A549 treated with Hydrocortisone at 1 μM for 4 hours (cell line): ENCODE data around the gene PKLR. TPM values are rescaled to one million over a fixed set of nuclear protein-coding genes. Genes with fewer than 3 reads are reported as not detected.

Source experiments
- total RNA-seq: library from RNA; stranded (reverse); fragments of 200-300 nt; extraction: Qiagen RNA extraction; gene quantifications from 5 replicates; pipeline ENCODE4 v1.2.3, GENCODE V29; 2022

PKLR gene
- not detected in 5 replicates for total RNA-seq

DNA sequence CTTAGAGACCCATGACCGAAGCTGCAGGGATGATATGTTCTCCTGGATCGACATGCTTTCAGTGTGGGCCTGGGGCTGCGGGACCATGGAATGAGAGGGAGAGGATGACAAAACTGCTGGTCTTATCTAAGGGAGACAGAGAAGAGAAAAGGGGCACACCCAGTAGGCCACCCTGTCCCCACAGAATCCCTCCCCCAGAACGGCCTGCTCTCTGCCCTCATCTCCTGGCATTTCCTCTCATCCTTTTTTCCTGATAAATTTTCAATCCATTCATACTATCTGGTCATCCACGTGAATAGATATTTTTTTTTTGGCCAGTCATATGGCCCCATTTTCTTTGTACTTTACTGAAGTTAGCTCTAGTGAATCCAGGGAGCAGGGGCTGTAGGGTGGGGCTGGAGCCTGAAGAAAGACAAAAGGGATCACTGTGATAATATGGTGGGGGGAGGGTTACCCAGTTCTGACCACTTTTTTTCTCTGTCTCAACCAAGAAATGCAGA is at the start of gene PKLR:
Gene PKLR, minus strand, starts transcription at position 97 of the 500 bp plus-strand sequence. Its CDS starts 43 bp downstream, at position 54.

GRCh38 chr1:155320661-155321617 is 19.7 kb upstream of the PKLR start, which contains the start of gene RUSC1:
TSS of gene RUSC1 (plus strand) at chr1:155320894. CDS start at chr1:155321774, 880 bp downstream.

DNA sequence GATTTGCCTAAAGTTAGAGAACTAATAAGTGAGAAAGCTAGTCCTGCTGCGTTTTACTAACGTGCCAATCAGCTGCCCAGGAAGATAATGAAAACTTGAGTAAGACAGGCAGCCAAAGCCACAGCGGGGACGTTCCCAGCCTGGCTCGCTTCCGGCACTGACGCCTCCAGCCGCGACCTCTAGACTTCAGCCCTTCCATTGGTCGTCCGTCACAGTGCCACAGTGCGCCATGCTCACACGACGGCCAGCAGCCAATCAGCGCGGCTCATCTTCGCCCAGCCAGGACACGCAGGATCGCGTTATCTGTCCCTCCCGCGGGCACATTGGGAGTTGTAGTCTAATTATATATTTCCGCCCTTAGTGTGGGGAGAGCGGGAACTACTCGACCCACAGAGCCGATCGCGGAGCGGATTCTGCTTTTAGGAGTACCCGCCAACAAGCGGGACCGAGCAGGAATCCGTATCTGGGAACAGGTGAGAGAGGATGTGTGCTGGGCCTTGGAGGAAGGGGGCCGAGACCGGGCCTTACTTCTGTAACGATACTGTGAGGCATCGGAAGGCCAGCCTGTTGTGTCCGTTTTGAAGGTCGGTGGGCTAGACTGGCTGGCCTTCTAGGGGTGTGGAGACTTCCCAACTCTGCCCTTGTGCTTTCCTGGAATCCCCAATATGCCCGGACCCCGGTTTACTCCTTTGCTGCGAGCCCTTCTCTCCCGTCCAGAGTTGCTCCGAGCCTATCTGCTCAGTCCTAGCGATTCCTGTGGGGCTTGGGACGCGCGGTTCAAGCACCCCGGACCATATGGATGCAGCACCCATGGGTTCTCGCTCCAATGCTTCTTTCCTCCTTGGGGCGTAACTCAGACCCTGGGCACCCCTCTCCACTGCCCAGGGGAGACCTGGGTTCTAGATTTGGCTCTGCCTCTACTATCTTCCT is 7.5 kb upstream of the PKLR start, which contains the start of gene FDPS:
Gene FDPS, plus strand, starts transcription at position 374 of the 930 bp plus-strand sequence. CDS start 924 bp downstream, outside the sequence.

GRCh38 chr1:155277070-155277901 is 24.0 kb downstream of the PKLR start, which contains the start of gene HCN3:
TSS of gene HCN3 (plus strand) at chr1:155277463. CDS start at chr1:155277591, 128 bp downstream.

DNA sequence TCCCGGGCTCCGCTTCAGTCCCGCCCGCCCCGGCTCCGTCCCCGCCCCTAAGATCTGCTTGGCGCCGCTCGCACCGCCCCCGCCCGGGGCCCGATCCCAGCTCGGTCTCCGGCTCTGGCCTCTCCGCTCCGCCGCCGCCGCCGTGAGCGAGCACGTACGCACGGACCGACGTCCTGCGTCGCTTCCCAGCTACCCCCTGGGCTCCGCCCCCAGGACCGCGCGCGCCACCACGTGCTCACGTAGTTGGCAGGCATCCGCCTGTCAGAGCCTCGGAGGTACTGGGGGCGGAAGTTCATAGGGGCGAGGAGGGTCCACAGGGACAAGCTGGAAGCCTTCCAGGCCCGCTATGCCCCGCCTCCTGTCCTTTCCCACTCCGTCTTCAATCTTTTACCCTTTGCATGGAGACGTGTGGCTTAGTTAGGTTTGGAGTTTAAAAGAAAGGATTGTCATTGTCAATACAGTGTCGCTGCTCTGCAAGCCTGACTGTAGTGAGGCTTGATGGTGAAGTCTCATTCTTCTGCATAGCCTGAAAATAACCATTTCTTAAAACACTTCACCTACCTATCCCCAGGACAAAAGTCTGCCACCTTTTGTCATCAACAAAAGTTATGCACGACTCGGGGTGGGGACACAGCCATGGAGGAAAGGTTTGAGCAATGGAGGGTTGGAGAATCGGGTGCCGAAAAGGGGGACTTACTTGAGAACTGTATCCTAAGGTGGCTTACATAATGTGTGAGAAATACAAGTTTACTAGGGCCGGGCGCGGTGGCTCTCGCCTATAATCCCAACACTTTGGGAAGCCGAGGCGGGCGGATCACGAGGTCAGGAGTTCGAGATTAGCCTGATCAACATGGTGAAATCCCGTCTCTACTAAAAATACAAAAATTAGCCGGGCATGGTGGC is 27.6 kb downstream of the PKLR start, which contains the start of gene CLK2:
Gene CLK2, minus strand, starts transcription at position 162 of the 903 bp plus-strand sequence. CDS start 2,527 bp downstream, outside the sequence.

GRCh38 chr1:155261852-155262673 is 39.2 kb downstream of the PKLR start, which contains the start of gene SCAMP3:
TSS of gene SCAMP3 (minus strand) at chr1:155262360. CDS start at chr1:155262151, 209 bp downstream.

DNA sequence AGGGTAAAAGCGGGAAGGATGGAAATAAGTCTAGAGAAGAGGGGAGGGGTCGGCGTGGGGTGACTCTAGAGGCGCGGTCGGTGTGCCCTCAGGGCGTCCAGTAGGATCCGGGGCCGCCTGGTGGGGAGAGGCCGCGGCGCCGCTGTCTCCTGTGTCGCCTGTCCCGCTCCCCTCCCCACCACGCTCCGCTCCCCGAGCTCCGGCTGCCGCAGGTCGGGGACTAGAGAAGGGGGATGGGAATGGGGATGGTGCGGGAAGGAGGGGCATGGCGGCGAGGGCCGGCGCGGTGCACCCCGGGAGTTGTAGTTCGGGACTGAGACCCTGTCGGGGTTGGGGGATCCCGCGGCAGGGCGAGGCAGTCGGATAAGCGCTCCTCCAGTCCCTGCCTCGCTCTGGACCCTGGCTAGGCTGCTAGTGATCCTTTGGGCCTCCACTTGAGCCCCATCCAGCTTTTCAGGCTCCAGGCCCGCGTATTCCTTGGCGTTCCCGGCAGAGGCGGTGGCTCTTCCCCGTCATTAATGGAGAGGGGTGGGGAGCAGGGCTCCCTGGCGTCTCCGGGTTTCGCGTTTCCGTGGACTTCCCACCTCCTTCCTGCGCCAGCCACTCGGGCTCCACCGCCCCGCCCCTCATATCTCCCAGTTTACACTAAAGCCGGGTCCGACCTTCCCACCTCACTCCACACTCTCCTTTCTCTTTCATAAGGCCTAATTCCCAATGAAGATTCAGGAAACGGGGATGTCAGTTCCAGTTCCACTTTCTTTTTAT is 45.8 kb downstream of the PKLR start, which contains the start of gene ENTREP3:
Gene ENTREP3, minus strand, starts transcription at position 241 of the 765 bp plus-strand sequence. CDS start 606 bp downstream, outside the sequence.

Other genes starting within 250 kb of the PKLR start
- 12.3 to 15.4 TPM (median 13.0 TPM) in 5 replicates for gene EFNA4, start 237.7 kb downstream of the PKLR start, total RNA-seq
- gene EFNA3, start 222.6 kb downstream of the PKLR start, total RNA-seq = 9.7 to 11.7 TPM (median 11.6 TPM) in 5 replicates
- gene EFNA1, start 173.6 kb downstream of the PKLR start, total RNA-seq = 21.4 to 32.6 TPM (median 26.0 TPM) in 5 replicates
- gene SLC50A1, start 165.6 kb downstream of the PKLR start, total RNA-seq = 32.8 to 36.7 TPM (median 34.6 TPM) in 5 replicates
- 69.5 to 108 TPM (median 98.1 TPM) in 5 replicates for gene DPM3, start 160.9 kb downstream of the PKLR start, total RNA-seq
- 187 to 257 TPM (median 250 TPM) in 5 replicates for gene KRTCAP2, start 128.1 kb downstream of the PKLR start, total RNA-seq
- gene TRIM46, start 127.6 kb downstream of the PKLR start, total RNA-seq = 1.7 to 2.9 TPM (median 2.7 TPM) in 5 replicates
- 7.6 to 9.3 TPM (median 8.5 TPM) in 5 replicates for gene THBS3, start 93.5 kb downstream of the PKLR start, total RNA-seq
- 63.2 to 79.8 TPM (median 74.7 TPM) in 5 replicates for gene MTX1, start 92.7 kb downstream of the PKLR start, total RNA-seq
- 31.8 to 36.8 TPM (median 32.8 TPM) in 5 replicates for gene ENTREP3, start 46.0 kb downstream of the PKLR start, total RNA-seq
- 94.3 to 128 TPM (median 118 TPM) in 5 replicates for gene SCAMP3, start 39.1 kb downstream of the PKLR start, total RNA-seq
- gene CLK2, start 27.9 kb downstream of the PKLR start, total RNA-seq = 22.3 to 26.3 TPM (median 25.4 TPM) in 5 replicates
- gene HCN3, start 24.0 kb downstream of the PKLR start, total RNA-seq = 3.5 to 5.3 TPM (median 4.6 TPM) in 5 replicates
- gene FDPS, start 7.4 kb upstream of the PKLR start, total RNA-seq = 158 to 180 TPM (median 168 TPM) in 5 replicates
- 42.2 to 54.3 TPM (median 53.4 TPM) in 5 replicates for gene RUSC1, start 19.5 kb upstream of the PKLR start, total RNA-seq